GM12872 (cell line): ENCODE measurements around the gene FANCD2OS.

Source experiments
- CTCF ChIP-seq: IDR thresholded peaks from 3 replicates; pipeline ENCODE4 v1.5.1; 2011; ENCODE audit warnings: low read depth, mild to moderate bottlenecking, low read length, moderate library complexity; ENCODE audit not compliant: insufficient read depth

Gene FANCD2OS

DNA sequence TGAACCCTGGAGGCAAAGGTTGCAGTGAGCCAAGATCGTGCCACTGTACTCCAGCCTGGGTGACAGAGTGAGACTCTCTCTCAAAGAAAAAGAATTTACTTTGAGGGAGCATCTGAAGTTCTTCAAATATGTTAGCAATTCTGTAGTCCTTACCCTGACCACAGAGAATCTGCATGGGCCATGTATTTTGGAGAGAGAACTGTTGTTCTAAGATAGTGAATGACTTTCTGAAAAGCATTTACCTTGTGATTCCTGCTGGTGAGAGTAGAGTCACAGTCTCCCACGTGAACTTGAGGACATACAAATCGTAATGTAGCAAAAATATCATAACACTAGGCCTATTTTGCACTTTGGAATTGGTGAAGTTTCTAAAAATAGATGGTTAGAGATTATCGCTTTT, 11.3 kb upstream of the FANCD2OS start:
- no peak for TF ChIP-seq CTCF

GRCh38 chr3:10116928-10117327, 8.9 kb upstream of the FANCD2OS start:
- no peak for TF ChIP-seq CTCF

DNA sequence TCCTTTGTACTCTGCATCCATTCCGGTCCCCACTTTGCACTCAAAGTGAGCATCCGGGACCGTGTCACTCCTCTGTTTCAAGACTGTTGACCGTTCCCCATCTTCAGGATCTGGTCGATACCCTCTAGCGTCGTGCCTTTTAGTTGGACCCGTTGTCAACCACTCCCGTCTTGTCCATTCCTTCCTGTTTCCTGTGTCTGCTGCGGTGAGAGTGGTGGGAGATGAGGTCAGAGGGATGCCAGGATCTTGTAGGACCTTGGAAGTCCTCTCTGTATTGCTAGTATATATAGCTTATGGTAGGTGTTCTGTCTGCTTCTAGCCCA, 8.0 kb upstream of the FANCD2OS start:
- no peak for TF ChIP-seq CTCF

DNA sequence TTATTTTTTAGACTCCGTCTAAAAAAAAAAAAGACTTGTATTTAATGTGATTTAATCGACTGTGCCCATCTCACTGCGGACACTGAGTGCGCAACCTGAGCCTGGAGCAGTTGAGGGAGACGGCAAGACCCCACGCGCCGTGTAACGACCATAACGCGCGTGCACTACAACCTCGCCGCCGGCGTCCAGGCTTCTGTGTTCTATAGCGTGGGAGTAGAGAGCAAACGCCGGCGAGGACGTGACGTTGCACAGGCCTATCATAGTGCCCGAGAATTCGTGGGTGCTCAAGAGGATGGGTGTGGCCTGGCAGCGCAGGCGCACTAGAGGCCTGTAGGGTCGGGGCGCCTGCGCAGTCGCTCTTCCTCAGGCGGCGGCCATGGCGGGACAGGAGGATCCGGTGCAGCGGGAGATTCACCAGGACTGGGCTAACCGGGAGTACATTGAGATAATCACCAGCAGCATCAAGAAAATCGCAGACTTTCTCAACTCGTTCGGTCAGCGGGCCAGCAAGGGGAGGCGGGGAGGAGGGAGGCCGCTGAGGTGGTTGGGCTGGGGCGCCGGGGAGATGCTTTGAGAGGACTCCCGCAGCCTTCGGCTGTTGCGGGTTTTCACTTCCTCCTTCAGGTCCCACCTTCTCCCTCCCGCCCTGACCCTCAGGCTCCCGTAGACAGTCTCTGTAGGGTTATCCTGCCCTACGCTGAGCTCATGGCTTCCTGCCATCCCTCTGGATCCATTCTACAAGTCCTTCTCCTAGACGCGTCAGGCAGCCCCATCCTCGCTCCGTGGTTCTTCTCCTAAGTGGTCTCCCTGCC, 7.5 kb upstream of the FANCD2OS start, which contains the start of gene BRK1:
BRK1 (plus strand) TSS at position 350 of the 812 bp plus-strand sequence; CDS start at position 377, 27 bp downstream.
- TF ChIP-seq CTCF = no peak

GRCh38 chr3:10106919-10107318, 1.1 kb downstream of the FANCD2OS start:
- TF ChIP-seq CTCF = no peak

DNA sequence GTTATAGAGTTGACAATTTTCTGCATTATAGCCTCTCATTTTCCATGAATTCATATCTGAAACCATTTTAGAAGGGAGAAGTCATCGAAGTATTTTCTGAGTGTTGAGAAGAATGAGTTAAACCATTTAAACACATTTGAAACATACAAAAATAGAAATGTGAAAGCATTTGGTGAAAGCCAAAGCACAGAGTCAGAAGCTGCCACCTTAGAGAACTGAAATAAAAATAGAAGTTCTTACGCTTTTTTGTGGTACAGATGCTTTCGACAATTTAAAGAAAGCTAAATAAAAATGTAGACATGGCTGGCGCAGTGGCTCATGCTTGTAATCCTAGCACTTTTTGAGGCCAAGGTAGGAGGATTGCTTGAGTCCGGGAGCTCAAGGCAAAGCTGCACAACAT, 9.0 kb downstream of the FANCD2OS start:
- TF ChIP-seq CTCF = no peak

GRCh38 chr3:10093678-10094077, 14.4 kb downstream of the FANCD2OS start:
- no peak for TF ChIP-seq CTCF
